Stimulated activated effector memory CD8-positive, alpha-beta T cell treated with anti-CD3 and anti-CD28 coated beads, Interleukin-12 subunit alpha, Interleukin-12 subunit beta, amount 100 ng/mL, for 72 hours (primary cell): Measurements from ENCODE around the gene GNB1.

Source experiments
- ATAC-seq: fragments of 150-1000 bp; cut with Tn5 transposase; 2 replicates; pipeline ENCODE4 v1.10.0; 2021
- DNase-seq, 2 donors: peaks; one replicate each; pipeline ENCODE4 v3.0.0; 2021 to 2022; ENCODE audit warnings: low spot score in 2 of 2
- H3K27ac Mint-ChIP-seq: one replicate; pipeline ENCODE4 v1.8.0; 2022; ENCODE audit warnings: mild to moderate bottlenecking, mixed read lengths
- H3K36me3 Mint-ChIP-seq: one replicate; pipeline ENCODE4 v1.8.0; 2022; ENCODE audit warnings: mild to moderate bottlenecking, mixed read lengths
- H3K4me1 Mint-ChIP-seq: one replicate; pipeline ENCODE4 v1.8.0; 2022; ENCODE audit warnings: mixed read lengths
- H3K4me3 Mint-ChIP-seq: one replicate; pipeline ENCODE4 v1.8.0; 2022; ENCODE audit warnings: mild to moderate bottlenecking, mixed read lengths
- H3K9me3 Mint-ChIP-seq: one replicate; pipeline ENCODE4 v1.8.0; 2022; ENCODE audit warnings: mixed read lengths

GNB1 gene

DNA sequence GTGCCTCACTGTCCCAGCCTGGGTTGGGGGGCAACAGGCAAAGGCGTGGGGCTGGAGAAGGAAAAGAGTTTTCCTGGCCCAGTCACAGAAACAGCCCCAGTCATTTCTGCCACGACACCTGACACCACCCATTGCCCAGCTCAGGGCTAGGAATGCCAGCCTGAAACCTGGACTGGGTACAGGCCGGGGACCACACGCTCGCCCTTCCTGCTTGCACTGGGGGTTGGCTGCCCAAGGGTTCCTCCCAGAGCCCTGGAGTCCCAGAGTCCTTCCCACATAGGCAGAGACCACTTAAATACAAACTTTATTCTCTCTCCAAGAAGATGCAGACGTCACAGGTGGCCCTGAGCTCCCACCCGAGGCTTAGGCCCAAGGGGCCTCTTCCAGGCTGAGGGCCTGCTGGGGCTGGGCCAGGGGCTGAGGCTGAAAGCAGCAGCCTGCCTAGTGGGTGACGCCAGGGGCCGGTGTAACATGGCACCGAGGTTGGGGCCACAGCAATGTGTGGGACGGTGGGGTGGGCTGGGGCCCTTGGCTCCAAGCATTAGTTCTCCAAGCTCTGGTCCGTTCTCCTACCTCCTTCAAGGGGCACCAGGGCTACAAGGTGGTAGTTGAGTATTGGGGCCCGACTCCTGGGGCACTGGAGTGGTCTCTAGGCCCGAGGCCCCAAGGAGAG lies 26.6 kb upstream of the GNB1 start:
- no peak for ATAC-seq
- DNase-seq = no peak
- Mint-ChIP-seq H3K4me1 (peaks cover 8% of the 10 kb centered on the region), H3K4me3 (peak overlapping the region; percentile 58), H3K27ac (no peak overlapping the region), H3K36me3 (no peaks in the 10 kb centered on the region), H3K9me3 (no peaks in the 10 kb centered on the region)

DNA sequence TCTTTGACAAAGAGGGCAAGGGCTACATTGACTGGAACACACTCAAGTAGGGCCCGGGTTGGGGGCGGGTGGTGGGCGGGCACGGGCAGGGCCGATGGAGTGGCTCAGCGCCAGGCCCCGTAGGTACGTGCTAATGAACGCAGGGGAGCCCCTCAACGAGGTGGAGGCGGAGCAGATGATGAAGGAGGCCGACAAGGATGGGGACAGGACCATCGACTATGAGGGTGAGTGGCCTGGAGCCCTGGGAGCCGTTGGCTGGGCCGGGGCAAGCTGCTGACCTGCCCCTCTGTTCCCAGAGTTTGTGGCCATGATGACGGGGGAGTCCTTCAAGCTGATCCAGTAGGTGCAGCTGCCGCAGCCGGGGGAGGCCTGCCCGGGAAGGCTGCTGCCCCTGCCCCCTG lies 26.0 kb upstream of the GNB1 start:
- Mint-ChIP-seq H3K4me1 (peaks cover 8% of the 10 kb centered on the region), H3K4me3 (no peak overlapping the region), H3K27ac (no peak overlapping the region), H3K36me3 (no peaks in the 10 kb centered on the region), H3K9me3 (no peaks in the 10 kb centered on the region)
- no peak for DNase-seq
- ATAC-seq = no peak

DNA sequence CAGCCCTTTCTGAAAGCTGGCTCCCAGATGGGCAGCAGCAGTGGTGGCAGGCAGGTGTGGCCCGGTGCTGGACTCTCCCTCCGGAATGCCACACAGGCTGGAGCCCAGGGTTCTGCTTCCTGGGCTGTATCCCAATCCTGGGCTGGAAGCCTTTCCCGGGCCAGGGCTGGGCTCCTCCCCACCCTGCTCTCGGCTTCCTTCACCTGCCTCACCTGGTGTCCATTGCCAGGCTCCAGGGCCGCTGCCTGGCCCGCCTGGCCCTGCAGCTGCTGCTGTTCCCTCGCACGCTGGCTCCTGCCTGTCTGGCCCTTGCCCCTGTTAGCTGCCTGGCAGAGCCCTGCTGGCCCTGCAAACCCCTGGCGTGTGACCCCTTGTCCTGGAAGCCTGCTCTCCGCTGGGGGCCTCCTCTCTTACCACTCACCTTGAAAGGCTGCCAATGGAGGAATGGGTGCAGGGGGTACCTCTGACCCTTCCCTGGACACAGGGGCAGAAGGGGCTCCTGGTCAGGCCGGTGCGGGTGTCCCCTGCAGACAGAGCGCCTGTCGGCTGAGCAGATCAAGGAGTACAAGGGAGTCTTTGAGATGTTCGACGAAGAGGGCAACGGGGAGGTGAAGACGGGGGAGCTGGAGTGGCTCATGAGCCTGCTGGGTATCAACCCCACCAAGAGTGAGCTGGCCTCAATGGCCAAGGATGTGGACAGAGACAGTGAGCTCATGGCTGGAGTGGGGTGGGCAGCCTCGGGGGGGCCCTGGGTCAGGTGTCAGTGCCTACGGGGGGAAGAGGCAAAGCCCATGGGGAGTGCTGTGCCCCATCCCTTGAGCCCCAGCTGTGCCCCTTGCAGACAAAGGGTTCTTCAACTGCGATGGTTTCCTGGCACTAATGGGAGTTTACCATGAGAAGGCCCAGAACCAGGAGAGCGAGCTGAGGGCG lies 25.3 kb upstream of the GNB1 start:
- no peak overlapping the region for H3K27ac Mint-ChIP-seq
- no peaks in the 10 kb centered on the region for H3K36me3 Mint-ChIP-seq
- no peak overlapping the region for H3K4me3 Mint-ChIP-seq
- ATAC-seq (no peak), DNase-seq (no peak)
- H3K9me3 Mint-ChIP-seq = no peaks in the 10 kb centered on the region
- peaks cover 8% of the 10 kb centered on the region for H3K4me1 Mint-ChIP-seq

DNA sequence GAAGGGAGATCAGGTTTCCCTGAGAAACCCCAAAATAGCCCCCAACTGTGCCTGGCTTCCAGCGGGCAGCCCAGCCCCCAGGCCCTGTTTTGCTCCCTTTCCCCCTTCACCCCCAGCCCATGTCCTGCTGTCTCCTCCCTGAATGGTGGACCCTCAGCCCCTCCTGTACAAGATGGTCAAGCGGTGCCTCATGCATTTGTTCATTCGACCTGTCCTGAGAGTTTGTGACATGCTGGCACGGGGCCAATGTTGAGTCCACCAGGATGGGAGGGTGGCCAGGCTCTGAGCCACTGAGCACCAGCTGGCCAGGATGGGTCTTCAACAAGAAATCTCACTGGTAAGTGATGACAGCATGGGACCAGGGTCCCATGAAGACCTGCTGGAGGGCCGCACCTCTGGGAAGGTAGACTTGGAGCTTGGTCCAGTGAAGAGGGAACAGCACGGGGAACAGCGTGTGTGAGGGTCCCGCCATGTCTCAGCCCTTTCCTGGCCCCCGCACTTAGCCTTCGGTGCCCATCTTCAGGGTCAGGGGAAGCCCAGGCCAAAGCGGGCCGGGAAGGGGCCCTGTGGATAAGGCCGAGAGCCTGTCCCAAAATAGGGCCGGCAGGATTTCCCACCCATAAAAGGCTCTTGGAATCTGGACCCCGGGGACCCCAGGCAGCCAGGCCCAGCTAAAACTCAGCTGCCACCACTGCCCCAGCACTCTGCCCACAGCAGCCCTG lies 24.2 kb upstream of the GNB1 start, which contains the start of gene CALML6:
Gene CALML6 (plus strand): TSS at position 290 of the 722 bp plus-strand sequence. CDS start 21 bp downstream, at position 311.
- H3K4me3 Mint-ChIP-seq = no peak within 1 kb of the TSS
- DNase-seq (no peak), ATAC-seq (no peak)
- peak within 1 kb of the TSS; percentile 36 for H3K27ac Mint-ChIP-seq
- no peaks in the 10 kb centered on the region for H3K9me3 Mint-ChIP-seq
- H3K4me1 Mint-ChIP-seq = peaks cover 13% of the 10 kb centered on the region
- H3K36me3 Mint-ChIP-seq = no peaks in the 10 kb centered on the region

GRCh38 chr1:1914101-1914970 lies 23.4 kb upstream of the GNB1 start:
- no peaks in the 10 kb centered on the region for H3K36me3 Mint-ChIP-seq
- no peak for DNase-seq
- no peak for ATAC-seq

DNA sequence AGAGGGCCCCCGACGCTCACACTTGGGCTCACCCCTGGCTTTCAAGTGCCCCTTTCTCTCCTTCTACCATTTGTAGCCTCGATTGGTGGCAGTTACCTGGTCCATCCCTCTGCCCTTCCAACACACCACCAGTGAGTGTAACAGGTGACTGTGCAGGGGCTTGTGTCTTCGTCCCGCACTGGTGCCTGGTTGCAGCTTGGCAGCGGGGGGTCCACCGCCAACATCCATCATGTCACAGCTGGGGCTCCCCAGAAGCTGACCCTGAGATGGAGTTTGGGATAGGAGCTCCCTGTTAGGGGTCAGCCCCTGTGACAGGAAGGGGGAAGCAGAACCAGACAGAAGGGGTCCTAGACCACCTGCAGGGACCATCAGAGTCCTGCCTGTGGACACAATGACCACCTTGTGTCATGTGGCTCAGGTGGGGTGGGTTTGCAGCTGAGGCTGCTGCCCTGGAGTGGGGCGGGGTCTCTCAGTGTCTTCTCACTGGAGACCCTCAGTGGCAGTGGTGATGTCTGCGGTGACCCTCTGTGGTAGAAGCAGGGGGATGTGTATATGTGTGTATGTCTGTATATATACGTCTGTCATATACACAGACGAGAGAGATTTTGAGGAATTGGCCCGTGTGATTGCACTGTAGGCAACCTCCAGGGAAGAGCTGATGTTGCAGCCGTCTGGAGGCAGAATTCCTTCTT lies 20.6 kb upstream of the GNB1 start:
- DNase-seq = no peak
- Mint-ChIP-seq H3K9me3 (no peaks in the 10 kb centered on the region), H3K36me3 (no peaks in the 10 kb centered on the region), H3K4me3 (no peak overlapping the region), H3K4me1 (peaks cover 12% of the 10 kb centered on the region), H3K27ac (no peak overlapping the region)
- ATAC-seq = no peak

More at GRCh38 chr1:1914101-1914970, 23.4 kb upstream of the GNB1 start:
- Mint-ChIP-seq H3K9me3 (no peaks in the 10 kb centered on the region), H3K4me1 (peaks cover 19% of the 10 kb centered on the region), H3K4me3 (no peak overlapping the region), H3K27ac (peak overlapping the region; percentile 36)

DNA sequence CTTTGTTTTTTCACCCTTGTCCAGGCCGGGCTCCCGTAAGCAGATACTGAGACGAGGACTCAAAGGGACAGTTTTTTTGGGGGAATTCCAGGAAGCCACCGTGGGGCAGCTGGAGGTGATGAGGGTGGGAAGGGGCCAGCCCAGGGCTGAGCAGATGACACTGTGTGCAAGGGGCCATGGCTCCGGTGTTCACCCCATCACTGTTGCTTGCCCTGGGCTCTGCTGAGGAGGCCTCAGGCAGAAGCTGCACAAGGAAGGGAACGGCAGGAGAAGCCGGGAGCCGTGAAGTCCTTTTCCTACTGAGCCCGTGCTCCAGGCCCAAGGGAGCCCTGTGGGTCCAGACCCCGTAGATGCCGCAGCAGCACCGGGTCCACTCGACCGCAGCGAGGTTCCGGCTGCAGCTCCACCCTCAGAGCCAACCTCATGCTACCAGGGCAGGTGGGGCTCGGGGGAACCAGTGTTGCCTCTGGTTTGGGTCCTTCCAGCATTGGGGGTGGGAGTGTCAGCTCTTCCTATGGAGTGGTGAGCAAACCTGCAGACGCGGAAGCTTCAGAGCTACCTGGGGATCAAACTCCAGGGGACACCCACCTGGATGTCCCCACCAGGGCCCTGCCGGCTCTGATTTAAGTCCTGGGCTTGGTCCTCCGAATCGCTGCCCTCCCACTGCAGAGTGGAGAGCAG lies 19.9 kb upstream of the GNB1 start:
- Mint-ChIP-seq H3K4me1 (peaks cover 18% of the 10 kb centered on the region), H3K4me3 (peak overlapping the region; percentile 82), H3K27ac (peak overlapping the region; percentile 86), H3K36me3 (no peaks in the 10 kb centered on the region), H3K9me3 (no peaks in the 10 kb centered on the region)
- DNase-seq = no peak
- no peak for ATAC-seq

GRCh38 chr1:1910033-1910465 lies 19.2 kb upstream of the GNB1 start:
- H3K4me3 Mint-ChIP-seq = peak overlapping the region; percentile 82
- H3K27ac Mint-ChIP-seq = peak overlapping the region; percentile 86
- H3K36me3 Mint-ChIP-seq = no peaks in the 10 kb centered on the region
- ATAC-seq (no peak), DNase-seq (no peak)
- H3K4me1 Mint-ChIP-seq = peaks cover 18% of the 10 kb centered on the region
- no peaks in the 10 kb centered on the region for H3K9me3 Mint-ChIP-seq

- Mint-ChIP-seq H3K36me3 (no peaks in the 10 kb centered on the region), H3K4me1 (peaks cover 18% of the 10 kb centered on the region), H3K4me3 (peak overlapping the region; percentile 82), H3K9me3 (no peaks in the 10 kb centered on the region), H3K27ac (no peak overlapping the region)
- peak in 1 of 2 donors; percentile 36 for DNase-seq
- ATAC-seq = peak; percentile 0
Measured at GRCh38 chr1:1908506-1908791, 17.6 kb upstream of the GNB1 start.

- DNase-seq (no peak), ATAC-seq (no peak)
- no peaks in the 10 kb centered on the region for H3K9me3 Mint-ChIP-seq
- no peaks in the 10 kb centered on the region for H3K36me3 Mint-ChIP-seq
- peaks cover 18% of the 10 kb centered on the region for H3K4me1 Mint-ChIP-seq
- H3K4me3 Mint-ChIP-seq = no peak overlapping the region
- H3K27ac Mint-ChIP-seq = no peak overlapping the region
Measured at GRCh38 chr1:1907098-1907736, 16.3 kb upstream of the GNB1 start.

DNA sequence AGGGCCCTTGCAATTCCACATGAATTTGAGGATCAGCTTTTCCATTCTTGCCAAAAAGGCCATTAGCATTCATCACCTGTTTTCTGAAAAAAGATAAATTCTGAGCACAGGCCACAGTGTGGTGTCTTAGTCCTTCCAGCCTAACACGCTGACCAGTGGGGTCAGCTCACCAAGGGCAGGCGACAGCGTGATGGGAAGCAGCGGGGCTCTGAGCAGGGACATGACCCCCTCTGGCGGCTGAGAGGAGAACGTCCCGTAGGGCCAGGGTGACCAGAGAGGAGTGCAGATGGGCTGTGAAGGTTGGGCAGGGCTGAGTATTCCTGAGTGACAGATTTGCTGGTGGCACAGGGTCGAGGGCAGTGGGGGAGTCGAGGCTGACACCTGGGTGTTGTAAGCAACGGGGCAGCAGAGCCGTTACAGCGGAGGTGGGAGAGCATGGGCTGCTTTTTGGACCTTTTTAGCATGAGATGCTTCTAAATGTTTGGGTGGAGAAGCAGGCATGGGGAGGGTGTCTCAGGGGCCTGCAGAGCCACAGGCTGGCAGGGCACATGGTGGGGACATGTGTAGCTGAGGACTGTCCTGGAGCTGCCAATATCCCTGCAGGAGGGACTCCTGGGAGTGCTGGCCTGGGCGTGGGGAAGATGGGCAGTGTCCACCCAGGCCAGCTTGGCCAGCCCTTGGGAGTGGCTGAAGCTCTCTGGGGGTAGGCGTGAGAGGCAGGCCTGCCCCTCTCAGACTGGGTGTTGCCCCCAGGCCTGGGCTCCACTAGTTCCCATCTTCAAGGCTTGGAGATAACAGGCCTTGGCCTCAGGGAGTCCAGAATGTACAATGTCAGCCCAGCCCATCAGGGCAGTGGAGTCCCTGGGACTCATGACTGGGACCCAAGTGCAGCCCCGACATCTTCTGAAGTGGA lies 15.6 kb upstream of the GNB1 start:
- H3K4me1 Mint-ChIP-seq = peaks cover 18% of the 10 kb centered on the region
- H3K4me3 Mint-ChIP-seq = peak overlapping the region; percentile 25
- H3K9me3 Mint-ChIP-seq = no peaks in the 10 kb centered on the region
- DNase-seq (peak; percentile 61 to 85), ATAC-seq (peak; percentile 62)
- peak overlapping the region; percentile 4 for H3K27ac Mint-ChIP-seq
- no peaks in the 10 kb centered on the region for H3K36me3 Mint-ChIP-seq

DNA sequence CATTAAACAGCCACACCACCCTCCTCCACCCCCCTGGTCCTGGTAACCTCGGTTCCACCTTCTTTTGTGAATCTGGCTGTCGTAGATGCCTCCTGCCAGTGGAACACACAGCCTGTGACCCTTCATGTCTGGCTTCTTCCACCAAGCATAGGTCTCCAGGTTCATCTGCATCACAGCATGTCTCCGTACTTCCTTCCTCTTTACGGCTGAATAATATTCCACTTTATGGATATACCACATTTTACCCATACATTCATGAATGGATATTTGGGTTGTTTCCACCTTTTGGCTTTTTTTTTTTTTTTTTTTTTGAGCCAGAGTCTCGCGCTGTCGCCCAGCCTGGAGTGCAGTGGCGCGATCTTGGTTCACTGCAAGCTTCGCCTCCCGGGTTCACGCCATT lies 12.3 kb upstream of the GNB1 start:
- H3K4me3 Mint-ChIP-seq = no peak overlapping the region
- no peak overlapping the region for H3K27ac Mint-ChIP-seq
- ATAC-seq = no peak
- no peaks in the 10 kb centered on the region for H3K9me3 Mint-ChIP-seq
- H3K36me3 Mint-ChIP-seq = no peaks in the 10 kb centered on the region
- no peak for DNase-seq
- peaks cover 13% of the 10 kb centered on the region for H3K4me1 Mint-ChIP-seq
